Measurements from ENCODE around the gene TOR2A.

GRCh38 chr9:127683723-127684122 is 51.4 kb downstream of the TOR2A start:
- no peak for TF ChIP-seq CTCF (IDR thresholded peaks at IDR 0.05)
- TF ChIP-seq POLR2A (IDR thresholded peaks at IDR 0.05): no peak
